ENCODE results near the gene GRIP1.

Gene GRIP1

DNA sequence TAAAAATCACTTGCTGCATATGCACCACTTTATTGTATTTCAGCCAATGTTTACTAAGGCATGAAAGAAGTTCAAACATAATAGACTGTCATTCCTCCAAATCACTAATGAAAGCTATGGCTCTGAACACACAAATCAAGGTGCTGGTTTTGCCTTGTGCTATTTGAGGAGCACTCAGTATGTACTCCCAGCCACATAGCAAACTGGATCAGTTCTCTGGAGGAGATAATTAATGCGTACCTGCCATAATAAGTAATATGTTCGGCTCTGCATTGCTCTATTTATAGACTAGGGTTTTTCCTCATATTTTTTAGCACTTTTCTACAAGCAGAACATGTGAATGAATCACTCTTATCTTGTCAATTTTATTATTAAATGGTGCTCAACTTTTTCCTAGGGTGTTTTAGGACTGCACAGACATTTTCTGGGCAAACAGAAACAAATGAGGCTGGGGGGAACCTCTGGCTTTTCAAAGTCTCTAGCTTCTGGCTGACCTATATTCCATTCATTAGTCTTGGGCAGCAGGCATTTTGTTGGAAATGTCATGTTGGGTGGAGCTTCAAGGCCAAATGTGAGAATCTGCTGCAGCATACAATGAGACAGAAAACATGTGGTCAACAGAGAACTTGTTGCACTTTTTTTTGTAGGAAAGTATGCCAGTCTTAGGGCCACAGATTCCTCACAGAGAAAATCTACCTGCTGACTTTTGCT, 88.4 kb downstream of the GRIP1 start:
- no peak for DNase-seq

DNA sequence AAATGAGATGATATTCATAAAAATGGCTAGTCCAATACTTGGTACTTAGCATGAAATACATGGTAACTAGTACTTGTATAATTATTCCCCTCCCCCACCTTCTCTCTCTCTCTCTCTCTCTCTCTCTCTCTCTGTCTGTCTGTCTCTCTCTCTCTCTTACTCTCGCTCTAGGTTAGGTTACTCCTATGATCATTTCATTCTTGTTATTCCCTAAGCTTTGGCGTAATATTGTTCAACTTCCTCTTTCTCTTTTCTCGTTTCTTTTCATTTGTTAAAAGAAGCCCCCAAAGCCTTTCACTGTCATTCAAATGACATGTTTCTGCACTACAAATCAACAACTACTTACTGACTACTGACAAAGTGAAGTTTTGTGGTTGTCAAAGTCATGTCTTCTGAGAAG, 89.8 kb downstream of the GRIP1 start:
- DNase-seq = no peak

- no peak for DNase-seq
Measured at GRCh38 chr12:66587912-66588311, 91.0 kb downstream of the GRIP1 start.

DNA sequence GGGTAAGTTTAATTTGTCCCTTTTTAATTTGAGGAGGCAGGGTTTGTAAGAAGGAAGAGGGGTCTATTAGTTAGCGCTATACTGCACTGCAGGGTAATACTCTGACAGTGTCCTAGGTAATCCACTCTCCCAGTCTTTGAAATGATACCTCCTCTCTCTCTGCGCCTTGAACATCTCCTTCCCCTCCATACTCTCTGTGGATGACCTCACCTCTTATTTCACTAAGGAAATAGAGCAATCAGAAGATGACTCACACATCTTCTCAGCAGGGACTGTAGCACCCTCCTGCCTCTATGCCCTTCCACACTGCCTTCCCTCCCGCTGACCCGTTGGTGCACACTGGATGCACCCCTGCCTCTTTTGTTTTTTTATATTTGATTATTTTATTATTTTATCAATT, 94.2 kb downstream of the GRIP1 start:
- DNase-seq = no peak

- no peak for DNase-seq
Measured at GRCh38 chr12:66573605-66574004, 105.3 kb downstream of the GRIP1 start.

GRCh38 chr12:66572845-66573244, 106.0 kb downstream of the GRIP1 start:
- DNase-seq = no peak

DNA sequence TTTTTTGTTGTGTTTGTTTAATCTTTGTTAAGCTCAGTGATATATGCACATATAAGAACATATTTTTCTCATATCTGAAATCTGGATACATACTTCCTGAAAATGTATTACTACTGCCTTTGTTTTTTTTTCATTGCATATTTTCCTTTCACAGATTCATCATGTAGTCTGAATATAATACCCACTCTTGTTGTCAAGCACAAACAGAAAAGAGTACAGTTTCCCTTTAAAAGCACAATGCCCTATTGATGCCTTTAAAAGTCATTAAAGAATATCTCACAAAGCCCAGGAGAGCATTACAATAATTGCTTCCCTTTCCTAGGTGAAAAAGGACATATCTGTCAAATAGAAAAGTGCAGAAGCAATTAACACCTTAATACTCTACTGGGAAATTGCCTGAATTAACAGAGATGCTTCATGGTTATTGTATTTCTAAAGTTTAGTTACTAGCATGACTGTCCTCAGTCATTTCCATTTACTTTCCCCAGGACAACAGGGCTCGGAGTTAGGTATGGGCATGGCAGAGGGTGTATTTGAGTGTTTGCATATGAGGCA, 107.4 kb downstream of the GRIP1 start:
- DNase-seq = no peak

DNA sequence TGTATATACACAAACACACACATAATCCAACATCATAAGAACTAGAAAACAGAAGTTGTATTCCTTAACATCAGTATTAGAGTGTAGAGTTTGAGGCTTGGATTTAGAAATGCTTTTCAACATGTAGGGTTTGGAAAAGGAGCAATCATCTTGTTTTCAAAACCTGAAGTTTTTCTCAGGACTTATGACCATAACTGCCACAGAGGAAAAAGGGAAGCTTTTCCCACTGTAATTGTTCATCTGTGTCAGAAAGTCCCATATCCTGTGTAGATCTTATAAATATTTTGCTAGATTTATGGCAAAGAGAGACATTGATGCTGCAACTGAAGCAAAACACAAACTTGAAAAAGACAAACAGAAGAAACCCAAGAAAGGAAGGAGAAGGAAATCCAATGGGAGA, 115.7 kb downstream of the GRIP1 start:
- DNase-seq = no peak

- no peak for DNase-seq
Measured at GRCh38 chr12:66555113-66555512, 123.8 kb downstream of the GRIP1 start.

DNA sequence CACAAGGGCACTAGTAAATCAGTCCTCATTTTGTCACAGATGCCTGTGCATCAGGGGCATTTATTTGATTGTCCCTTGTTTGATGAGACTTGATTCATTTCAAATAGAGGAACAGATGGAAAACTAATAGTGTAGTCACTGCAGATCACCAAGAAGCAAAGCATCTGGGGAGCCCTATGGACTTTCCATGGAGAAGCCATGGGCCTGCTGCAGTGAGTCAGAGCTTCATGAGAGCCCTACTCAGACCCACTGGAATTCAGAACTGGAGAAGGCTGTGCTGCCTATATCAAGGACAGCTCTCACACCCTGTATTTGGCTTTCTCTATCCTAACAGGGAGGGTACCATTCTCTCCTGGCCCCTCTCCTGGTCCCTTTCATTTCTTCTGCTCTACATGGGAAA, 126.2 kb downstream of the GRIP1 start:
- no peak for DNase-seq

DNA sequence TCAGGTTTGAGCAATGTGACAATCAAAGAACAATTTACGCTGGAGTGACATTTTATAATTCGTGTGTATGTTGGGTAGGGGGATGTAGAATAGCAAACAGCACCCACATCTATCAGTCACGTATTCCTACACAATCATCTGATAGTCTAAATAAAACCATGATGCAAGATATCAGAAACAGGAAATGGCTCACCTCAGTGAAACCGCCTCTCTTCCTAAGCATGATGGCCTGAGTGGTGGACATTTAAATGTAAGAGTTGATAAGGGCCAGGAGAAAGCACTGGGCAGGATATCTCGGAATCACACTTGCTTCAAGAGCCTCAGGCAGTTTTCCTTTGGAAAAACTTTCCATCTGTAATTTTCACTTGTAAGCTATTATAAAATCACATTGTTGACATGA, 128.2 kb downstream of the GRIP1 start:
- no peak for DNase-seq

- DNase-seq = no peak
Measured at GRCh38 chr12:66549050-66549389, 129.9 kb downstream of the GRIP1 start.

DNA sequence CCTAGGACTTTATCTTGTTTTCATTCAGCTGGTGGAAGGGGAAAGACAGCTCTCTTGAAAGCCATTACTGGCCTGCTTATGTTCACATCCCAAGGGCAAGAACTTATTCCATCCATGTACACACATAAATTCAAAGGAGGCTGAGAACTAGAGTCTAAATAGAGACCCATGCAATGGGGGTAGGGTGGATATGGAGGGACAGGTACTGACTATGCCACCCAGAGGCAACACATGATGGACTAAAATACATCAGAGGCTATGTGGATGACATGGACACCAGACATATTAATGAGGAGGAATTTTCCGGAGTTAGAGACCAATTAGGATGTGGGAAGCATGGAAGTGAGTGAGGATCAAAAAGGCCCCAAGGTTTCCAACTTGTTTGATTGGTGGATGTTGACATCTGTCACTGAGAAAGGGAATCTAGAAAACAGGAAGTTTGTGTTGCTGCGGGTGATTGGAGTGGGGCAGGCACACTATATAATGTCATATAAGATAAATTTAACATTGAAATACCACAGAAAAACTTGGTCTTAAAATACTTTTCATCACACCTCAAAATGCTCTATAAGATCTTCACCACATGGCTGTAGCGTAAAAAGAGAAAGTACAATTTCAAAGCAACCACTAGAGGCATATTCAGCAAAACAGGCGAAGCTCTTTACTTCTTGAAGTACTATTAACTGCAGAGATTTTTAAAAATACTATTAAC, 130.4 kb downstream of the GRIP1 start:
- DNase-seq = no peak

GRCh38 chr12:66541426-66541825, 137.4 kb downstream of the GRIP1 start:
- DNase-seq = no peak

GRCh38 chr12:66539431-66539830, 139.4 kb downstream of the GRIP1 start:
- no peak for DNase-seq

DNA sequence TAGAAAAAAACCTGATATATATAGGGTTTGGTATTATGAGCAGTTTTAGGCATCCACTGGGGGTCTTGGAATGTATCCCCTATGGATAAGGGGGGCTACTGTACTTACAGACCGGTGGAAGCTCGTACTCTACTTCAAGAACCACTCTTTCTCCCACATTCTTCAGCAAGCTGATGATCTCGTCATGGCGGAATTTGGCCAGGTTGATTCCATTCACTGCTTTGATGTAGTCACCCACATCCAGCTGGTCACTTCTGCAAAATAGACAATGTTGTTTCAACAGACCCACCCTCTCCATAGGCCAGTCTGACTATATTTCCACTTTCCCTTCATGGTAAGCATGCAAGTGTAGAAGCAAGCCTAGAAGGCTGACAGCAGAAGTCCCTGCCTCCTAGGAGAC, 139.9 kb downstream of the GRIP1 start:
- DNase-seq = no peak

GRCh38 chr12:66537876-66538275, 141.0 kb downstream of the GRIP1 start:
- no peak for DNase-seq

DNA sequence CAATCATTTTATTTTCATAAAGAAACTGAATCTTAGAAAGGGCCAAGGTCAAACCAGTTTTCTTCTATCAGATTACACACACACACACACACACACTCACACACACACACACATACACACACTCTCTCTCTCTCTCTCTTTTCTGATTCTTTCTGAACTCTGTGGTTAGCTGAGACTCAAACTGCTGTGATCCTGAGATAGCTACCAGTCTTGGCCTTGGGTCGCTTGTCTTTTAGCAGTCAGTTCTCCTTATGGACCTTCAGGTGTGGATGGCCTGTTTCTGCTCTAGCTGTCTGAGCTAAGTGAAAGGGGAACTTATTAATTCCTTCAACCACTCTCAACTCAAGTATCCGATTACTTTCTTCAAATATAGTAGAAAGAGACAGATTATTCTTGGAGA, 145.1 kb downstream of the GRIP1 start:
- no peak for DNase-seq

DNA sequence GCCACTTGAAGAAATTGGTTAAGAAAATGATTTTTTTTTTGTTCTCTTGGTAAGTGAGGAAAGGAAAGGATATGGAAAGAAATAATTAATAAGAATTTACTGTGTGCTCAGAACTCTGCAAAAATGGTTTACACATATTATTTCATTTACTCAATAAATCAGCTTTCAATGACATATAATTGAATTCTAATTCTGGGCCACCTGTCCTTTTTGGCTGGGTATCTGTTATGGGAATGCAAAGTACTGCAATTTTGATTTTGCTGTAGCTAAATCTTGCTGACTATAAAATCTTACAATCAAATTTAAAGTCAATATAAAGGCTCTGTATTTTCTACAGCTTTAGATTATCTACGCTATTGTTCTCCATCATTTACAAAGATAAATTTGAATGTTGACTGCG, 147.1 kb downstream of the GRIP1 start:
- no peak for DNase-seq

DNA sequence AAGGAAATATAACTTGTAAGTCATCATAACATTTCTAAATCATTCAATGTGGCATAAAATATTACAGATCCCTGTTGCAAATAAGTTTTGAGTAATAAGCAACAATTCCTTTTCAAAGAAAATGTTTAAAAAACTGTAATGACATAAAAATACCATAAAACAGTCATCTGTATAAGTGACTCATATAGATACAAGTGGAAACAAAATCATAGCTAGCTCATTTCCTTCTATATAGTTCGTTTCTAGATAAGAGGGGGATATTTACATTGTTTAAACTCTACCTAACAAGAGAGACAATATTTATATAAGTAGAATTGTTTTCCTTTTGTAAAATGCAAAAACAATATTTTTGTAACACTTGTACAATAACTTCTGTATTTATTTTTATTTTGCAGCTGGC, 148.9 kb downstream of the GRIP1 start:
- DNase-seq = no peak

DNA sequence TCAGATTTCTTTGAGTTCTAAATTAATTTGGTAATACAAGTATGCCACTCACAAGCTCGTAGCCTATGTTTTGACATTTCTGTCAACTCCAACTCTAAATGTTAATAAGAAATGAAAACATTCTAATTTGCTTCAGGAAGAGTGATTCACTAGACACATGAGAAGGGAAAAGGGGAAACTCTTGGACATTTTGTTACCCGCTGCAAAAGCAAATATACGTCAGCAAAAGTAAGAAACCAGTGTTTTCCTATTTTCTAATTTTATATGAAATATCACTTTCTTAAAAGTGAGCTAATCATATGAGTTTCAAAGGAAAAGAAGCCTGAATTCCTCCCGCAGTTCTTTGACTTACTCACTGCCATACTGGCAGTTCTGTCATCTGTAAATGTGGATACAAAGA, 162.3 kb downstream of the GRIP1 start:
- no peak for DNase-seq

GRCh38 chr12:66516133-66516532, 162.7 kb downstream of the GRIP1 start:
- DNase-seq = no peak

GRCh38 chr12:66514581-66514980, 164.3 kb downstream of the GRIP1 start:
- DNase-seq = no peak

DNA sequence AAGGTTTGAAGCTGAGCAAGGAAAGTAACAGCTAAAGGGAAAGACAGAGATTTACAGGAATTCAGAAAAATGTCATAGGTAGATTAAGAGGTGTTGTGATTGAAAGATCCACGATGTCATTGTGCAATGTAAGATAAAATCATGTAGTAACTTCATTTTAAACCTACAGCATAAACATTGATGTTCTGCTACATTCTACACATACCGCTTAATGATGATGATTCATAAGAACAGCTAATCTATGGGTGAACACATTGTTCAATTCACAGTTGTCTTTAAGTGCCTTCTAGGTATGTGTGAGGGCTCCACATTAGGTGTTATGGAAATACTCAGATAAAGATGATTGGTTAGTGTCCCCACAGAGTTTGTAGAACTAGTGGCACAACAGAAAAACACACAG, 170.9 kb downstream of the GRIP1 start:
- no peak for DNase-seq

DNA sequence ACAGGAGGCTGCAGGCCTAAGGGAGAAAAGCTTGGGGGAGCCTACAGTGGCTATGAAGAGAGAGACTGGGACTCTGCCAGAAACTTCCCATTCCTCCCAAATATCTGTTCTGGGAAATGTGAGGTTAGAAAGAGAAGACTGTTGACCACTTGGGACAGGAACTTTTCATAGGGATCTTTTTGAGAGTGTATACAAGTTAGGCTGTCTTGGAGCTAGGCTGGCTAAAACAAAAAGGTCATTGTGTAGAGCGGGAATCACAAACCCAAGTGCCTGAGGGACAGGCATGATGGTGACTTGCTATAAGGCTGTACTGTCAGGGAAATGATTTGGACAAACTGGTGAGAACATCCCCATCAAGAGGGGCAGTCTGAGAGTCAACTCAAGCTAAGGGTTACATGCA, 175.1 kb downstream of the GRIP1 start:
- DNase-seq = no peak
